T-helper 2 cell treated with Interferon-gamma antibody and Interleukin-4, amounts not matched to agents 5 μg/mL and 100 μg/mL, for 36 hours (primary cell): ENCODE results near the gene SHC4.

Source experiments
- DNase-seq: peaks from one replicate; pipeline ENCODE4 v3.0.0; 2021; ENCODE audit warnings: low spot score
- H3K27ac Mint-ChIP-seq: one replicate; pipeline ENCODE4 v1.8.0; 2021; ENCODE audit warnings: mild to moderate bottlenecking, mixed read lengths
- H3K27me3 Mint-ChIP-seq: one replicate; pipeline ENCODE4 v1.8.0; 2021; ENCODE audit warnings: low read depth, mixed read lengths
- H3K36me3 Mint-ChIP-seq: one replicate; pipeline ENCODE4 v1.8.0; 2021; ENCODE audit warnings: low read depth, mixed read lengths
- H3K4me1 Mint-ChIP-seq: one replicate; pipeline ENCODE4 v1.8.0; 2021; ENCODE audit warnings: low read depth, mixed read lengths
- H3K4me3 Mint-ChIP-seq: one replicate; pipeline ENCODE4 v1.8.0; 2022; ENCODE audit warnings: mild to moderate bottlenecking, moderate library complexity, mixed read lengths
- H3K9me3 Mint-ChIP-seq: one replicate; pipeline ENCODE4 v1.8.0; 2021; ENCODE audit warnings: mixed read lengths

Gene SHC4

GRCh38 chr15:48814286-48814685, 149.4 kb downstream of the SHC4 start:
- no peak for DNase-seq
- no peaks in the 10 kb centered on the region for H3K9me3 Mint-ChIP-seq
- H3K4me1 Mint-ChIP-seq = peaks cover 17% of the 10 kb centered on the region
- peaks cover 29% of the 10 kb centered on the region for H3K27me3 Mint-ChIP-seq
- no peak overlapping the region for H3K27ac Mint-ChIP-seq
- peaks cover 6% of the 10 kb centered on the region for H3K36me3 Mint-ChIP-seq
- H3K4me3 Mint-ChIP-seq = no peak overlapping the region

GRCh38 chr15:48811325-48811958, 152.3 kb downstream of the SHC4 start:
- peaks cover 11% of the 10 kb centered on the region for H3K36me3 Mint-ChIP-seq
- no peak overlapping the region for H3K27ac Mint-ChIP-seq
- peaks cover 23% of the 10 kb centered on the region for H3K27me3 Mint-ChIP-seq
- H3K4me3 Mint-ChIP-seq = peak overlapping the region; percentile 97
- no peaks in the 10 kb centered on the region for H3K9me3 Mint-ChIP-seq
- peaks cover 26% of the 10 kb centered on the region for H3K4me1 Mint-ChIP-seq
- no peak for DNase-seq

- H3K9me3 Mint-ChIP-seq = no peaks in the 10 kb centered on the region
- peaks cover 23% of the 10 kb centered on the region for H3K27me3 Mint-ChIP-seq
- peak; percentile 99 for DNase-seq
- H3K27ac Mint-ChIP-seq = peak within 1 kb of the TSS; percentile 96
- H3K4me3 Mint-ChIP-seq = peak within 1 kb of the TSS; percentile 97
- peaks cover 32% of the 10 kb centered on the region for H3K4me1 Mint-ChIP-seq
- peaks cover 12% of the 10 kb centered on the region for H3K36me3 Mint-ChIP-seq
Measured at GRCh38 chr15:48810414-48811324, 153.1 kb downstream of the SHC4 start, which contains the start of gene CEP152. Gene CEP152, minus strand, starts transcription at chr15:48811069. Its CDS starts 5,420 bp downstream, at chr15:48805649.

- H3K27me3 Mint-ChIP-seq = no peaks in the 10 kb centered on the region
- H3K27ac Mint-ChIP-seq = no peak overlapping the region
- peaks cover 44% of the 10 kb centered on the region for H3K4me1 Mint-ChIP-seq
- H3K9me3 Mint-ChIP-seq = no peaks in the 10 kb centered on the region
- H3K36me3 Mint-ChIP-seq = peaks cover 41% of the 10 kb centered on the region
- no peak for DNase-seq
- no peak overlapping the region for H3K4me3 Mint-ChIP-seq
Measured at GRCh38 chr15:48806151-48806550, 157.6 kb downstream of the SHC4 start.

- DNase-seq = no peak
- Mint-ChIP-seq H3K4me1 (peaks cover 45% of the 10 kb centered on the region), H3K9me3 (no peaks in the 10 kb centered on the region), H3K27me3 (no peaks in the 10 kb centered on the region), H3K36me3 (peaks cover 40% of the 10 kb centered on the region), H3K4me3 (no peak overlapping the region), H3K27ac (no peak overlapping the region)
Measured at GRCh38 chr15:48805591-48805990, 158.1 kb downstream of the SHC4 start.

GRCh38 chr15:48803877-48804276, 159.8 kb downstream of the SHC4 start:
- H3K4me1 Mint-ChIP-seq = peaks cover 42% of the 10 kb centered on the region
- no peaks in the 10 kb centered on the region for H3K27me3 Mint-ChIP-seq
- H3K9me3 Mint-ChIP-seq = no peaks in the 10 kb centered on the region
- H3K36me3 Mint-ChIP-seq = peaks cover 35% of the 10 kb centered on the region
- no peak overlapping the region for H3K27ac Mint-ChIP-seq
- no peak overlapping the region for H3K4me3 Mint-ChIP-seq
- DNase-seq = no peak

GRCh38 chr15:48802867-48803266, 160.9 kb downstream of the SHC4 start:
- Mint-ChIP-seq H3K27me3 (no peaks in the 10 kb centered on the region), H3K27ac (no peak overlapping the region), H3K4me3 (no peak overlapping the region), H3K36me3 (peaks cover 35% of the 10 kb centered on the region), H3K9me3 (no peaks in the 10 kb centered on the region), H3K4me1 (peaks cover 46% of the 10 kb centered on the region)
- DNase-seq = no peak

- Mint-ChIP-seq H3K27ac (no peak overlapping the region), H3K27me3 (no peaks in the 10 kb centered on the region), H3K4me3 (no peak overlapping the region), H3K36me3 (peaks cover 41% of the 10 kb centered on the region), H3K9me3 (no peaks in the 10 kb centered on the region), H3K4me1 (peaks cover 52% of the 10 kb centered on the region)
- DNase-seq = no peak
Measured at GRCh38 chr15:48802257-48802656, 161.5 kb downstream of the SHC4 start.

- H3K4me3 Mint-ChIP-seq = no peak overlapping the region
- H3K9me3 Mint-ChIP-seq = no peaks in the 10 kb centered on the region
- DNase-seq = no peak
- H3K27ac Mint-ChIP-seq = no peak overlapping the region
- no peaks in the 10 kb centered on the region for H3K27me3 Mint-ChIP-seq
- H3K36me3 Mint-ChIP-seq = peaks cover 44% of the 10 kb centered on the region
- peaks cover 43% of the 10 kb centered on the region for H3K4me1 Mint-ChIP-seq
Measured at GRCh38 chr15:48800811-48801455, 162.8 kb downstream of the SHC4 start.

GRCh38 chr15:48800245-48800644, 163.5 kb downstream of the SHC4 start:
- no peak overlapping the region for H3K4me3 Mint-ChIP-seq
- peaks cover 43% of the 10 kb centered on the region for H3K36me3 Mint-ChIP-seq
- peaks cover 46% of the 10 kb centered on the region for H3K4me1 Mint-ChIP-seq
- no peaks in the 10 kb centered on the region for H3K27me3 Mint-ChIP-seq
- H3K9me3 Mint-ChIP-seq = no peaks in the 10 kb centered on the region
- H3K27ac Mint-ChIP-seq = no peak overlapping the region
- DNase-seq = no peak

GRCh38 chr15:48798319-48798718, 165.4 kb downstream of the SHC4 start:
- Mint-ChIP-seq H3K27me3 (no peaks in the 10 kb centered on the region), H3K27ac (no peak overlapping the region), H3K4me1 (peaks cover 42% of the 10 kb centered on the region), H3K4me3 (no peak overlapping the region), H3K36me3 (peaks cover 33% of the 10 kb centered on the region), H3K9me3 (no peaks in the 10 kb centered on the region)
- no peak for DNase-seq

GRCh38 chr15:48796930-48797329, 166.8 kb downstream of the SHC4 start:
- H3K4me3 Mint-ChIP-seq = no peak overlapping the region
- no peak for DNase-seq
- H3K4me1 Mint-ChIP-seq = peaks cover 36% of the 10 kb centered on the region
- H3K27me3 Mint-ChIP-seq = no peaks in the 10 kb centered on the region
- H3K9me3 Mint-ChIP-seq = no peaks in the 10 kb centered on the region
- peaks cover 34% of the 10 kb centered on the region for H3K36me3 Mint-ChIP-seq
- H3K27ac Mint-ChIP-seq = peak overlapping the region; percentile 63

GRCh38 chr15:48796521-48796920, 167.2 kb downstream of the SHC4 start:
- no peak for DNase-seq
- Mint-ChIP-seq H3K27ac (peak overlapping the region; percentile 63), H3K4me1 (peaks cover 36% of the 10 kb centered on the region), H3K36me3 (peaks cover 34% of the 10 kb centered on the region), H3K9me3 (no peaks in the 10 kb centered on the region), H3K27me3 (no peaks in the 10 kb centered on the region), H3K4me3 (no peak overlapping the region)

- Mint-ChIP-seq H3K27me3 (no peaks in the 10 kb centered on the region), H3K4me3 (no peak overlapping the region), H3K27ac (no peak overlapping the region), H3K36me3 (peaks cover 29% of the 10 kb centered on the region), H3K9me3 (no peaks in the 10 kb centered on the region), H3K4me1 (peaks cover 32% of the 10 kb centered on the region)
- DNase-seq = no peak
Measured at GRCh38 chr15:48795901-48796300, 167.8 kb downstream of the SHC4 start.
